T47D (cell line): ENCODE results near the gene SHLD1.
"Not testable (repeated sequence)": the region's sequence is repeated elsewhere in the genome, so short reads cannot be mapped to it uniquely, and the experiment has no call there.

ENCODE experiments used
- DNase-seq, 2 experiments: peaks; one replicate each; pipeline versions ENCODE4 v3.0.0 to v3.0.0-alpha.2; 2011 to 2012; ENCODE audit warnings: low read depth in 1 of 2, low spot score in 1 of 2
- JUND ChIP-seq: IDR thresholded peaks from 2 replicates; pipeline ENCODE4 v1.6.1; 2012; ENCODE audit warnings: low read depth
- in situ Hi-C: cut with HindIII; loops from 2 replicates; pipeline ENCODE4 v1.10.0; 2016; ENCODE audit warnings: low sequenced_read_pairs, low pct_unique_long_range_greater_than_20kb

Gene SHLD1

DNA sequence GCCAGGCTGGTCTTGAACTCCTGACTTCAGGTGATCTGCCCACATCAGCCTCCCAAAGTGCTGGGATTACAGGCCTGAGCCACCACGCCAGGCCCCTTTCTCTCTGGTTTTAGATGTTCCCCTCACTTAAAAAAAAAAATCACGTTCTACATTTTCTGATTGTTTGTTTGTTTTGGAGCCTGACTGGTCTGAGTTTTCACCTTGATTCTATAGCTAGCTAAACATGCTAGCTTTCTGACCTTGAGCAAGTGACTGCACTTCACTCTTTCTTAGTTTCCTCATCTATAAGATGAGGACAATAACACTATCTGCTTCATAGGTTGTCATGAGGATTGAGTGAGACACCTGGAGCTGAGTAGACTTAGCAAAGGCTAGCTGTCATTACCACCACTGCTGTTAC lies 43.7 kb downstream of the SHLD1 start:
- in situ Hi-C loops = no loop called here
- DNase-seq = no peak
- no peak for TF ChIP-seq JUND

DNA sequence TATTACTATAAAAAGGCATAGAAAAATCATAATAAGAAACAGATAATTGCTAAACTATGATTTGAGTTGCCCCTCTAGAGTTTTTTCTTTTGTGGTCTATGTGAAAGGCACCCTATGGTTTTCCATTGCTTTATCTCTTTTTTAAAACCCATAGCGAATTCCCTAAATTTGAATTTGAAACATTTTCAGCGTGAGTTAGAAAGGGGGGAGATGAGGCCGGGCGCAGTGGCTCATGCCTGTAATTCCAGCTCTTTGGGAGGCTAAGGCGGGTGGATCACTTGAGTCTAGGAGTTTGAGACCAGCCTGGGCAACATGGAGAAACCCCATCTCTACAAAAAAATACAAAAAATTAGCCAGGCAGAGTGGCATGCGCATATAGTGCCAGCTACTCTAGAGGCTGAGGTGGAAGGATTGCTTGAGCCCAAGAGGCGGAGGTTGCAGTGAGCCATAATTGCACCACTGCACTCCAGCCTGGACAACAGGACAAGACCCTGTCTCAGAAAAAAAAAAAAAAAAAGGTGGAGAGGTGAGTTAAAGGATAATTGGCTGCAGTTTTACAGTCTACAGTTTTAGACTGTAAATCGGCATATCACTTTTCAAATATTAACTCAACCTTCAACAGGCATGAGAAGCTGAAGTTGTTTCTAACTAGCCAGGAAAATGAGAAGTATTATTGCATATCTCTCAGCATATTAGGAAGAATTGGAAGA lies 46.3 kb downstream of the SHLD1 start:
- no peak for TF ChIP-seq JUND
- no peak for DNase-seq
- in situ Hi-C loops = no loop called here

DNA sequence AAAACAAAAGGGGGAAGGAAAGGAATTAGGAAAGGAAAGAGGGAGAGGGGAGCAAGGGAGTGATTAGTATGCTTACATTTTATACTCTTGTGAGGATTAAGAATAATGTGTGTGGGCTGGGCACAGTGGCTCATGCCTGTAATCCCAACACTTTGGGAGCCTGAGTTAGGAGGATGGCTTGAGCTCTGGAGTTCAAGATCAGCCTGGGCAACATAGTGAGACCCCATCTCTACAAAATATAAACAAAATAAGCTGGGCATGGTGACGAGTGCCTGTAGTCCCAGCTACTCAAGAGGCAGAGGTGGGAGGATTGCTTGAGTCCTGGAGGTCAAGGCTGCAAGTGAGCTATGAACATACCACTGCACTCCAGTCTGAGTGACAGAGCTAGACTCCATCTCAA lies 47.0 kb downstream of the SHLD1 start:
- in situ Hi-C loops = no loop called here
- no peak for DNase-seq
- TF ChIP-seq JUND = no peak

DNA sequence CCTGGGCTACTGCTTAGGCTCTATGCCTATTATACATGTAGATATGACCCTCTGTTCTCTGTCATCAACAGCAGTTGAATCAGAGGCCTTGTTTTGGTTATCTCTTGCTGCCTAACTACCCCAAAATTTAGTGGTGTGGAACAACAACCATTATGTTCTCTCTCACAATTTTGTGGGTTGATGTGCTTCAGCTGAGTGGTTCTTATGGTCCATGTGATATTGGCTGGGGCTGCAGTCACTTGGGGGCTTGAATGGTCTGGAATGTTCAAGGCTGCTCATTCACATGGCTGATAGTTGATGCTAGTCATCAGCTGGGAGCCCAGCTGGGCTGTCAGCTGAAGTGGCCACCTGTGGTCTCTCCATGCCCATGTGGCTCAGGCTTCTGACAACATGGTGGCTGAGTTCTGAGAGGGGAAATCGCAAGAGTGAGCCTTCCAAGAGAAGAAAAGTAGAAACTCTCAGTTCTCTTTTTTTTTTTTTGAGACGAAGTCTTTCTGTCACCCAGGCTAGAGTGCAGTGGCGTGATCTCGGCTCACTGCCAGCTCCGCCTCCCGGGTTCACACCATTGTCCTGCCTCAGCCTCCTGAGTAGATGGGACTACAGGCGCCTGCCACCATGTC lies 47.8 kb downstream of the SHLD1 start:
- in situ Hi-C loops = no loop called here
- DNase-seq = no peak
- TF ChIP-seq JUND = no peak

DNA sequence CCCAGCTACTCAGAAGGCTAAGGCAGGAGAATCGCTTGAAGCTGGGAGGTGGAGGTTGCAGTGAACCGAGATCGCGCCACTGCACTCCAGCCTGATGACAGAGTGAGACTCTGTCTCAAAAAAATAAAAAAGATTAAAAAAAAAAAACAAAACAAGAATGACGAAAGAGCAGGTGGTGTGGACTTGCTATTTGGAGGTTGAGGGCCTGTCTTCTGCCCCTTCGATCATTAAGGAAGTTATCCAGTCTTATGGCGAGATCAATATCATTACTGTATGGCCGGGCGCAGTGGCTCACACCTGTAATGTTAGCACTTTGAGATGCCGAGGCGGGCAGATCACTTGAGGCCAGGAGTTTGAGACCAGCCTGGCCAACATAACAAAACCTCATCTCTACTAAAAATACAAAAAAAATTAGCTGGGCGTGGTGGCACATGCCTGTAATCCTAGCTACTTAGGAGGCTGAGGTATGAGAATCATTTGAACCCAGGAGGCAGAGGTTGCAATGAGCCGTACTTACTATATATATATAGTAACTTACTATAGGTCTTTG lies 53.6 kb downstream of the SHLD1 start:
- in situ Hi-C loops, DNase-seq: not testable (repeated sequence)

DNA sequence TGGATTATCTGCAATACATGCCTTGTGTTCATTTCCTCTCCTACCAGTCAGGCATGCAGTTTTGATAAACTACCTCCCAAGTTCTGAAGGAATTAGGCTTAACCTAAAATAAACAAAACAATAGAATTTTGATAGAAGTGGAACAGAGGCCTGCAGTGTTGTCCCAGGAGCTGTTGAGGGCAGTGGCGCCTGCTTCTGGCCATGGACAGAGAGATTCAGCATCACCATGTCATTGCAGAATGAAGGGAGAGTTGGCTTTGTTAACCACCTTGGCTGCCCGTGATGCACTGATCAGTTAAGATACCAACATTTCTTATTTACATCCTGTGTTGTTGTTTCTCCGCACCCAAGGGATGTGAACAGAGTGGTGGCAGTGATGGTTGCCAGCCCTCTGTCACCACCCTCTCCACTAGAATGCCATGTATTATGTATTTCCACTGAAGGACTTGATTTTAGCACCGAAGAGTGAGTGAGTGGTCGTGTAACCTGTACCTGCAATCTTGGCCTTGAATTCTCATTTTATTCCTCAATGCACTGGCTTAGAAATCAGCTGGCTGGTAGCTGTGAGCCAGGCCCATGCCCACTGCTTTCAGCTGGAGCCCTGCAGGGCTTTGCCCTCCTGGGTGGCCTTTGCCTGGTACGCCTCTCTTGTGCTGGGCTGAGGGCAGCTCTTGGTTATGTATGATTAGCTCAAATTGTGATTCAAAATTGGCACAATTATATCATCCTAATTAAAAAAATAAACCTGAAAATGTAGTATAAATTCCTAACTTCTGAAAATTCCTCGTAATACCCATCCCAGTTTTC lies 56.5 kb downstream of the SHLD1 start:
- in situ Hi-C loops = no loop called here
- no peak for TF ChIP-seq JUND
- DNase-seq = no peak

DNA sequence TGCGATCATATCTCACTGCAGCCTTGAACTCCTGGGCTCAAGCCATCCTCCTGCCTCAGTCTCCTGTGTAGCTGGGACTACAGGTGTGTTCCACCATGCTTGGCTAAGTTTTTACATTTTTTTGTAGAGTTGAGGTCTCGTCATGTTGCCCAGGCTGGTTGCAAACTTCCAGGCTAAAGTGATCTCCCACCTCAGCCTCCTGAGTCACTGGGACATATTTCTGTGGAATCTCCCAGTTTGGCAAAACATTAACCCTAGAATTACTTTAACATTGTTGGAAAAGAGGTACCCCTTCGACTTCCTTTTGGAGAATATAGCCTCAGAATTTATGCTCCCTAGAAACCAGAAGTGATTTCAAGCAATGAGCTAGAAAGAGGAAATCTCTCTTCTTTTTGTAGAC lies 57.2 kb downstream of the SHLD1 start:
- TF ChIP-seq JUND = no peak
- in situ Hi-C loops = no loop called here
- no peak for DNase-seq

DNA sequence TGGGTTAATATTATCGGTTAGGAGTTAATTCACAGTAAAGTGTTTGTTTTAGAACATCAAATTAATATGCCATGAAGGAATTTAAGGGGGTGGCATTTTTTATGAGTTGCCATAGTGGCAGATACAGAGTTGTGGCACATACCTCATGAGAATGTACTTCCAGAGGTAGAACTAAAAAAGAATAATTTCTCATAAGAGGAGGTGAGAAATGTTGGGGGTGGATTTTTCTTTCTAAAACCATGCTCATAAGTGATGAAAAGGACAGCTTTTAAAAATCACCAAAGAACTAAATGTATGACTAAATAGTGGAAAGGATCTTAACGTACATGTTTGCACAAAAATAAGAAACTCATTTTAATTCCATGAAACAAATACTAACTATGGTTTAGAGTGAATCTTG lies 58.7 kb downstream of the SHLD1 start:
- in situ Hi-C loops = no loop called here
- DNase-seq = no peak
- TF ChIP-seq JUND = no peak

DNA sequence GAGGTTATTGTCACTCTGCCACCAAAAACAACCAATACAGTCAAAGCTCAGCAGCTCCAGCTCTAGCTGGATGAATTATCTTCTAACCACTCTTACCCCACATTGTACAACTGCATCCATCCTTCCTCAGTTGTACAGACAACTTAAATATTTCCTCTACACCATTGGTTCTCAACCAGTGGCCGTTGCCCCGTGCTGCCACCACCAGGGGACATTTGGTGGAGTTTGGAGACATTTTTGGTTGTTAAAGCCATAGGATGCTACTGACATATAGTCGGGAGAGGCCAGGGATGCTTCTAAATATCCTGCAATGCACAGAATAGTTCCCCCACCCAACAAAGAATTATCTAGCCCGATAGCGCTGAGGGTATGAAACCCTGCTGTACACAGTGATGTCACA lies 59.3 kb downstream of the SHLD1 start:
- DNase-seq = no peak
- TF ChIP-seq JUND = no peak
- in situ Hi-C loops = no loop called here

DNA sequence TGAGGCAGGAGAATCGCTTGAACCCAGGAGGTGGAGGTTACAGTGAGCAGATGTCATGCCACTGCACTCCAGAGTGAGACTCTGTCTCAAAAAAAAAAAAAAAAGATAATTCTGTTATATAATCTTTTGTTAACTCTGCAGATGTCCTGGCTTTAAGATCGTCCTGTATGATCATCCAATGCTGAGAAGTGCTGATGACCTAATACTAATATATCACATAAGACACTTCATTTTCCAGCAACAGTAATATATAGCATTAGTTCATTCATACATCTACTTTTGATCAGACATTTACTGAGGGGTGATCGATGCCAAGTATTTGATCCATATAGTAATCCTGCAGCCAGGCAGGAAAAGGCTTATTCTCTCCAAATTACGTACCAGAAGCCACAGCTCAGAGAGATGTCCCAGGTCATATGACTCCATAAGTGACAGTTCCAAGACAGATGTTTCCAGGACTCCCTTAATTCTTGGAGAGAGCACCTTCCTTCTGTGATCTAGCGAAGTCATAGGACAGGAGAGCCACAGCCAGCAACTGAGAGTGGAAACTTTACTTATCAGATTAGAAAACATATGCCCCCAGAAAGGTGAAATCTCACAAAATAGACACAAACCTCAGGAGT lies 60.7 kb downstream of the SHLD1 start:
- in situ Hi-C loops = no loop called here
- DNase-seq = no peak
- TF ChIP-seq JUND = no peak

DNA sequence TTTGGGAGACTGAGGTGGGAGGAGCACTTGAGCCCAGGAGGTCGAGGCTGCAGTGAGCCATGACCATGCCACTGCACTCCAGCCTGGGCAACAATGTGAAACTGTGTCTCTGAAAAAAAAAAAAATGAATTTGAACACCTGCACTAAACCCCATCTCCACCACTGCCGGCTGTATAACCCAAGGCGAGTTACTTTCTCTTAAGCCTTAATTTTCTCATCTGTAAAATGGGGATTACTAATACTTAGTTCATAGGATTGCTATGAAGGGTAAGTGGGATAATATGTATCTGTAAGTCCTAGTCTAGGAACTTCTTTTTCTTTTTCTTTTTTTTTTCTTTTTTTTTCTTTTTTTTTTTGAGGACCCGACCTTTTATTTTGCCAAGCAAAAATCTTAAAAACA lies 61.5 kb downstream of the SHLD1 start:
- in situ Hi-C loops = no loop called here
- TF ChIP-seq JUND = no peak
- no peak for DNase-seq

DNA sequence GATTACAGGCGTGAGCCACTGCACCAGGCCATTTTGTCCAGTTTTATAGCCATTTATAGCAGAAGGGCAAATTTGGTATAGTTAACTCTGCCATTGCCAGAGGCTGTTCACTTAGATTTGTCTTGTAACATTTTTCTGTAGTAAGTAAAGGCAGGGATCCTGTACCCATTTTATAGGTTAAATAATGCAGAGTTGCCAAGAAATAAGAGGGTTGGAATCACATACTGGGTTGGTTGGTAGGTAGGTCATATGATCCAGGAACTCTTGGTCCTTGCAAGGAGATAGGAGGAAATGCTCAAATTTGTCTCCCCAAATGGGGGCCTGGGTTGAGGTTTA lies 68.1 kb downstream of the SHLD1 start:
- TF ChIP-seq JUND = no peak
- in situ Hi-C loops = no loop called here

DNA sequence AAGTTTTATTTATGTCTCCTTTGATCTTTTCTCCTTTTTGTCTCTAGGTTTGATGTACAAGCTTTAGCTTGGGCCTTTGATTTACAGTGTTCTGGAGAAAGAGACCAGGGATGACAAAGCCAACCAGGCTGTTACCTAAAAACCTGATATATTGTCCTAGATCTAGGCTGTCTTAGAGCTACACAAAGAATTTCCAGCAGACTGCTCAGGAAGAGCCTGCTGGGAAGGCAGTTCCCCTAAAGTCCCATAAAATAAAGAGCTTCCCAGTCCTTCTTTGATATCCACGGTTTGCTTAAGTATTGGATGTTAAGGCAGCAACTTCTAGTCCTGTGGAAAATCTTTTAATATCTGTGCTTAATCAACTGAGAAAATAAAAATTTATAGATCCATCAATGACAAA lies 70.5 kb downstream of the SHLD1 start:
- TF ChIP-seq JUND = no peak
- no peak for DNase-seq
- in situ Hi-C loops = no loop called here

More for the DNA sequence above, 68.1 kb downstream of the SHLD1 start:
- DNase-seq = no peak
